ENCODE data around the gene LRRC9. TPM values are rescaled to one million over a fixed set of nuclear protein-coding genes. Genes with fewer than 3 reads are reported as not detected.
A peak's percentile ranks its signal among the peaks of the same experiment; 100 is the strongest.

The LRRC9 gene
- total and polyA plus RNA-seq, 10 donors, result not detected

DNA sequence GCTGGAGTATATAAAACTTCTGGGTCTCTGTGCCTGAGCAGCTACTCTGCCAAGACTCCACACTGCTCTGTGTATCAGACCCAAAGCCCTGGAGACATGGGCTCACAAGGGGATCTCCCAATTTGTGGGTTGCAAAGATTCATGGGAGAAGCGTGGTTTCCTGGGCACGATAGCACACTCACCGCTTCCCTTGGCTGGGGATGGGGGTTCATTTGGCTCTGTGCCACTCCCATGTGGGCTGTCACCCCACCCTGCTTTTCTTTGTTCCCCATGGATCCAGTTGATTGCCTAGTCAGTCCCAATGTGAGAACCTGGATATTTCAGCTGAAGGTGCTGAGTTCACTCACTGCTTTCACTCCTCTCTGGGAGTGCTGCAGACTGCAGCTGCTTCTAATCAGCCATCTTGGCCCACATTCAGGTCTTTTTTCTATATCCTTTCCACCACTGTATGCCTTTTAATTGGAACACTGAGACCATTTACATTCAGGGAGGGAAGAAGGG, 131.8 kb downstream of the LRRC9 start:
- intact Hi-C loops (cut with DNase I; ENCODE audit: low total_unique reads), result no loop called here
- no peak for DNase-seq

DNA sequence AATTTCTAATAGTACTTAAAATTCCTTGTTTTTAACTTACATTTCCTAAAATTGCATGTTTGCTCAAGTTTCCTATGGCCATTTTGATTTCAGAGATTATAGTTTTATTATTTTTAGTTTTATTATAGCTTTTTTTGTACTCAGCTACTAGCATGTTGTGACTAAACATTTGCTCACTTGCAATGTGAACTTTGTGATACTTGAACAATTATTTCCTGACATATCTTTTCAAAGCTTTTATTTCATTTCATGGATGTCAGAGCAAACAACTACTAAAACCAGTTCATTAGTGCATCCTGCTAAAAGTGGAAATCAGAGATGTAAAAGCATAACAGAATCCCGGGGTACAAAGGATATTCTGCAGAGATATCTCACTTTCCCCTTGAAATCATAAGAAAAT, 138.1 kb downstream of the LRRC9 start:
- no peak for DNase-seq
- Histone ChIP-seq H3K36me3 (no peaks in the 10 kb centered on the region), H3K27ac (no peak overlapping the region), H3K4me1 (no peaks in the 10 kb centered on the region), H3K27me3 (replicated peaks in 1 of 7) (peaks cover 0 to 8% (median 0%) of the 10 kb centered on the region in 7 donors), H3K9me3 (no peaks in the 10 kb centered on the region), H3K4me3 (no peak overlapping the region)
- TF ChIP-seq, protein P1, sequence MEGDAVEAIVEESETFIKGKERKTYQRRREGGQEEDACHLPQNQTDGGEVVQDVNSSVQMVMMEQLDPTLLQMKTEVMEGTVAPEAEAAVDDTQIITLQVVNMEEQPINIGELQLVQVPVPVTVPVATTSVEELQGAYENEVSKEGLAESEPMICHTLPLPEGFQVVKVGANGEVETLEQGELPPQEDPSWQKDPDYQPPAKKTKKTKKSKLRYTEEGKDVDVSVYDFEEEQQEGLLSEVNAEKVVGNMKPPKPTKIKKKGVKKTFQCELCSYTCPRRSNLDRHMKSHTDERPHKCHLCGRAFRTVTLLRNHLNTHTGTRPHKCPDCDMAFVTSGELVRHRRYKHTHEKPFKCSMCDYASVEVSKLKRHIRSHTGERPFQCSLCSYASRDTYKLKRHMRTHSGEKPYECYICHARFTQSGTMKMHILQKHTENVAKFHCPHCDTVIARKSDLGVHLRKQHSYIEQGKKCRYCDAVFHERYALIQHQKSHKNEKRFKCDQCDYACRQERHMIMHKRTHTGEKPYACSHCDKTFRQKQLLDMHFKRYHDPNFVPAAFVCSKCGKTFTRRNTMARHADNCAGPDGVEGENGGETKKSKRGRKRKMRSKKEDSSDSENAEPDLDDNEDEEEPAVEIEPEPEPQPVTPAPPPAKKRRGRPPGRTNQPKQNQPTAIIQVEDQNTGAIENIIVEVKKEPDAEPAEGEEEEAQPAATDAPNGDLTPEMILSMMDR (IDR thresholded peaks at IDR 0.05 in 8 of 11, conservative IDR thresholded peaks at IDR 0.05 in 3 of 11), result no peak
- TF ChIP-seq POLR2AphosphoS5 (IDR thresholded peaks at IDR 0.05) (no peak), POLR2A (IDR thresholded peaks at IDR 0.05) (no peak)
- 59 to 80% (median 77%) methylated on average over 1 of the region's 1 CpG for WGBS, 5 donors
- intact Hi-C loops (cut with DNase I; ENCODE audit: low total_unique reads), result no loop called here

More for the DNA sequence above, 131.8 kb downstream of the LRRC9 start:
- Histone ChIP-seq H3K27me3 (replicated peaks in 1 of 7) (peaks cover 0 to 5% (median 0%) of the 10 kb centered on the region in 7 donors), H3K36me3 (no peaks in the 10 kb centered on the region), H3K27ac (no peak overlapping the region), H3K4me1 (peaks cover 0 to 9% (median 0%) of the 10 kb centered on the region in 6 donors), H3K9me3 (no peaks in the 10 kb centered on the region), H3K4me3 (no peak overlapping the region)
- TF ChIP-seq, protein P1 (IDR thresholded peaks at IDR 0.05 in 8 of 11, conservative IDR thresholded peaks at IDR 0.05 in 3 of 11), result no peak
- no peak for TF ChIP-seq POLR2A (IDR thresholded peaks at IDR 0.05)
- WGBS, 5 donors, result 27 to 51% (median 41%) methylated on average over 3 of the region's 3 CpGs

DNA sequence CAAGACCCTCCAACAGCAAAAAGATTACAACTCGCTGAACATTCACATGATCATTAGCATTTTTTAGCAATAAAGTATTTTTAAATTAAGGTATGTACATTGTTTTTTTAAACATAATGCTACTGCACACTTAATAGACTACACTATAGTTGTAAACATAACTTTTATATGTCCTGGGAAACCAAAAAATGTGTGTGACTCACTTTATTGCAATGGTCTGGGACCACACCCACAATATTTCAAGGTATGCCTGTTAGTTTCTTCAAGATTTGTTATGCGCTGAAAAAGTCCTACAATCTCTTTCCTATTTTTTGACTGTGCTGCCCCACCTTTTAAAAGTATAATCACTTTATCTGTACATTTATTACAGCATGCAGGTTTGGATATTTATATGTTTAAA, 141.4 kb downstream of the LRRC9 start:
- TF ChIP-seq POLR2AphosphoS5 (IDR thresholded peaks at IDR 0.05), result no peak
- Histone ChIP-seq H3K36me3 (no peaks in the 10 kb centered on the region), H3K4me1 (peaks cover 0 to 5% (median 0%) of the 10 kb centered on the region in 6 donors), H3K9me3 (no peaks in the 10 kb centered on the region), H3K4me3 (no peak overlapping the region), H3K27ac (no peak overlapping the region), H3K27me3 (replicated peaks in 1 of 7) (peaks cover 0 to 9% (median 0%) of the 10 kb centered on the region in 7 donors)
- intact Hi-C loops (cut with DNase I; ENCODE audit: low total_unique reads), result loop anchor here (5.0 kb wide), 1 partner anchor 126 kb away; no protein-coding TSS in a partner anchor
- DNase-seq, result no peak
- 87 to 96% (median 89%) methylated on average over 2 of the region's 2 CpGs for WGBS, 5 donors

DNA sequence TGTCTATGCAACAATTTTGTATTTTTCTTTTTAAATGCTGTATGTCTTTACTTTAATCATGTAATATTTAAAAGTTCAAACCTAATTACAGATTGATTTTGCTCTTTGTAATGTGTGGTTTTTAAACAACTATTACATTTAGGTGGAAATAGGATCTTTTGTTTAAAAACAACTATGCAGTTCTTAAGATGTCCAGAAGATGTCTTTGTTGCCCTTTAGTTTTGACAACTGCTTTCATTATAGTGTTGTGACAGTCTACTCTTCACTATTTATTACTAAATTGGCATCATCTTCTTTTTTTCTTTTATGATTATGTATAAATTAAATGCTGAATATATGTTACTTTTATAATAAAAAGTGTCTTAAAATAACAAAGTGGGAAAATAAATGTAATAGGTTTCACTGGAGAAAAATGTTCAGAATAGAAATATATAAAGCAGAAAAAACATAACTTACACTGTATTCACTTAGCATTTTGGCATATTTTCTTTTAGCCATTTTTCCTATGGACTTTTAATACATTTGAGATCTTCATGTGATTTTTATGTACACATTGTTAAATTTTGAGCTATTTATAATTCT, 144.6 kb downstream of the LRRC9 start:
- no peaks in the 10 kb centered on the region for H3K9me3 ChIP-seq
- no peak for DNase-seq
- H3K4me3 ChIP-seq, result no peak overlapping the region
- peaks cover 0 to 5% (median 0%) of the 10 kb centered on the region in 6 donors for H3K4me1 ChIP-seq
- H3K36me3 ChIP-seq, result no peaks in the 10 kb centered on the region
- intact Hi-C loops (cut with DNase I; ENCODE audit: low total_unique reads), result loop anchor here (5.0 kb wide), 1 partner anchor 123 kb away; no protein-coding TSS in a partner anchor
- H3K27ac ChIP-seq, result no peak overlapping the region
- no peak for TF ChIP-seq POLR2AphosphoS5 (IDR thresholded peaks at IDR 0.05)
- TF ChIP-seq, protein P1 (IDR thresholded peaks at IDR 0.05 in 8 of 11, conservative IDR thresholded peaks at IDR 0.05 in 3 of 11), result peak in 10 of 11 experiments; percentile 35 to 72 (median 59)
- peaks cover 0 to 9% (median 0%) of the 10 kb centered on the region in 7 donors for H3K27me3 ChIP-seq (replicated peaks in 1 of 7)
